Astrocyte of the spinal cord (primary cell): ENCODE data around the gene PTPRQ.

ENCODE experiments used
- DNase-seq: peaks from one replicate; pipeline ENCODE4 v3.0.0; 2011; ENCODE audit warnings: low read depth, low spot score
- H3K4me3 ChIP-seq: 2 replicates; pipeline ENCODE4 v1.5.1; 2011; ENCODE audit warnings: low read depth, mild to moderate bottlenecking, low read length, moderate library complexity
- CTCF ChIP-seq: IDR thresholded peaks from 2 replicates; pipeline ENCODE4 v1.5.1; 2012; ENCODE audit warnings: low read depth, mild to moderate bottlenecking, low read length, inconsistent platforms
- in situ Hi-C: cut with HindIII; loops from 2 replicates; pipeline ENCODE4 v1.10.0; 2017; ENCODE audit warnings: low sequenced_read_pairs

PTPRQ gene

GRCh38 chr12:80512781-80513180, 68.7 kb downstream of the PTPRQ start:
- TF ChIP-seq CTCF: no peak
- in situ Hi-C loops: no loop called here

DNA sequence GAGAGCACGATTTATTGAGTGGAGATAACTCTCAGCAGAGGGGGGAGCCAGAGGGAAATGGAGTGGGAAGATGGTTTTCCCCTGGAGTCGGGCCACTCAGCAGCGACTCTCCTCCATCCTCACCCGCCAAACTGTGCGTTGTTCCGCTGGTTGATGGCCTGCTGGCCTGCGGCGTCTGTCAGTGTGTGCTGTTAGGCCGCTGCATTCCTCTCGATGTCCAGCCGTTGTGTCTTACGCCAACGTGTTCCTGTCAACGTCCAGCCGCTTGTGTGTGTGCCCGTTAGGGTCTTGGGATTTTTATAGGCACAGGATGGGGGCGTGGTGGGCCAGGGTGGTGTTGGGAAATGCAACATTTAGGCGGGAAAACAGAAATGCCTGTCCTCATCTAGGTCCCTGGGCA, 69.2 kb downstream of the PTPRQ start:
- in situ Hi-C loops: no loop called here
- no peak for TF ChIP-seq CTCF

More at GRCh38 chr12:80512781-80513180, 68.7 kb downstream of the PTPRQ start:
- no peak overlapping the region for H3K4me3 ChIP-seq
- DNase-seq: no peak

GRCh38 chr12:80517655-80518054, 73.6 kb downstream of the PTPRQ start:
- DNase-seq: no peak

More for the DNA sequence above, 69.2 kb downstream of the PTPRQ start:
- no peak for DNase-seq
- no peak overlapping the region for H3K4me3 ChIP-seq

DNA sequence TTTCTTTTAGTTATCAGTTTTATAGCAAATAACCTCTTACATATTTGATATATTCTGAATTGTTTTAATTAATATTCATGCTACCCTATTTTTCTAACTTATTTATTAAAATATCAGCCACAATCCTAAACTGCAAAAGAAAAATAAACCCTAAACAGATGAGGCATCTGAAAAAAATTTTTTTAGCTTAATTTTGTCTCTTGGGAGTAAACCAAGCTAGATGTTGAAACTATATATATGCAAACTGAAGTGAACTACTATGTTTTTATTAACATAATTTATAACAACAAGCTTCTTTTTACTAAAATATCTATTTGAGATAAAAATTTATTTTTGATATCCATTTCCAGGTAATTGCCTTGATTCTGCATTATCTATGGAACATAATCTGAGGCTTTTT, 87.6 kb downstream of the PTPRQ start:
- in situ Hi-C loops: no loop called here
- no peak for TF ChIP-seq CTCF
- DNase-seq: no peak
- H3K4me3 ChIP-seq: no peak overlapping the region

More at GRCh38 chr12:80517655-80518054, 73.6 kb downstream of the PTPRQ start:
- no peak overlapping the region for H3K4me3 ChIP-seq
- no peak for TF ChIP-seq CTCF
- in situ Hi-C loops: no loop called here

- H3K4me3 ChIP-seq: no peak overlapping the region
- in situ Hi-C loops: no loop called here
- TF ChIP-seq CTCF: no peak
- DNase-seq: no peak
Observed at GRCh38 chr12:80539029-80539428, 95.0 kb downstream of the PTPRQ start.

- in situ Hi-C loops: no loop called here
- DNase-seq: no peak
- TF ChIP-seq CTCF: no peak
- H3K4me3 ChIP-seq: no peak overlapping the region
Observed at GRCh38 chr12:80549298-80549697, 105.3 kb downstream of the PTPRQ start.

DNA sequence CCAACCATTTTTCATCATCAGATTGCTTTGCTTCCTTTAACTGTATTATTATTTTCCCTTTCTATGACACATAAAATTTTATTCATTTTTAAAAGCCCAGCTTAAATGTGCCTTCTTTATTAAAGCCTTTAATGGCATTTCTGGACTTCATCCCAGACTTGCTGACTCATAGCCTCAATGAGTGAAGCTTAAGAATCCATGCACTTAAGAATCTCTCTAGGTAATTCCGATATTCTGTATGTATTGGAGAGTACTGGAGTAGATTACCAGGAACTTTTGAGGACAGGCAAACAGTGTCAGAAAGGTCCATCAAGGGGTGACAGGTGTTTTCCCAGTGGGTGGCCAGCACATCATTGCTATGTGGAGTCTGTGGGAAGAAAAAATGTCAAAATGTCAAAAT, 107.9 kb downstream of the PTPRQ start:
- no peak for TF ChIP-seq CTCF
- no peak overlapping the region for H3K4me3 ChIP-seq
- in situ Hi-C loops: no loop called here
- DNase-seq: peak; percentile 98
